ENCODE data around the gene SYVN1.

- TF ChIP-seq CTCF (IDR thresholded peaks at IDR 0.05) (no peak), MYC (IDR thresholded peaks at IDR 0.05; ENCODE audit: borderline replicate concordance, low read length) (no peak), FOSL2 (IDR thresholded peaks at IDR 0.05) (no peak), FOSL2 (CRISPR knock-in tag; IDR thresholded peaks at IDR 0.05) (no peak), POLR2A (IDR thresholded peaks at IDR 0.05; ENCODE audit: low read length) (no peak), EP300 (IDR thresholded peaks at IDR 0.05) (no peak), HDAC2 (IDR thresholded peaks at IDR 0.05) (no peak), EHMT2 (IDR thresholded peaks at IDR 0.05; ENCODE audit: low read depth) (no peak), KDM1A (IDR thresholded peaks at IDR 0.05; ENCODE audit: low read depth) (no peak), JUNB (IDR thresholded peaks at IDR 0.05) (no peak), USF2 (IDR thresholded peaks at IDR 0.05) (no peak), MAZ (IDR thresholded peaks at IDR 0.05; ENCODE audit: borderline replicate concordance, low read depth, low read length) (no peak), KDM5A (IDR thresholded peaks at IDR 0.05) (no peak), RFX5 (IDR thresholded peaks at IDR 0.05) (no peak)
Measured at GRCh38 chr11:65114538-65115171, 19.7 kb downstream of the SYVN1 start.
